HEK293T (cell line): ENCODE measurements around the gene FAM13C.

Experiments used
- FOXA1 ChIP-seq: fragments of 450-650 bp; IDR thresholded peaks from 2 replicates; pipeline ENCODE4 v1.6.1; 2016; ENCODE audit warnings: mild to moderate bottlenecking
- FOXK2 ChIP-seq: fragments of 450-650 bp; IDR thresholded peaks from 2 replicates; pipeline ENCODE4 v1.6.1; 2016; ENCODE audit warnings: mild to moderate bottlenecking
- FOXM1 ChIP-seq: fragments of 450-650 bp; IDR thresholded peaks from 2 replicates; pipeline ENCODE4 v1.6.1; 2017; ENCODE audit warnings: mild to moderate bottlenecking, borderline replicate concordance
- HDGF ChIP-seq: fragments of 450-650 bp; IDR thresholded peaks from 2 replicates; pipeline ENCODE4 v1.6.1; 2017; ENCODE audit warnings: antibody characterized with exemption, borderline replicate concordance
- SP1 ChIP-seq: fragments of 450-650 bp; IDR thresholded peaks from 2 replicates; pipeline ENCODE4 v1.6.1; 2017
- SUZ12 ChIP-seq: fragments of 450-650 bp; IDR thresholded peaks from 2 replicates; pipeline ENCODE4 v1.6.1; 2016; ENCODE audit warnings: mild to moderate bottlenecking
- TF ChIP-seq, protein P1 (sequence below): fragments of 450-650 bp; IDR thresholded peaks from 2 replicates; pipeline ENCODE4 v1.6.1; 2016

DNA sequence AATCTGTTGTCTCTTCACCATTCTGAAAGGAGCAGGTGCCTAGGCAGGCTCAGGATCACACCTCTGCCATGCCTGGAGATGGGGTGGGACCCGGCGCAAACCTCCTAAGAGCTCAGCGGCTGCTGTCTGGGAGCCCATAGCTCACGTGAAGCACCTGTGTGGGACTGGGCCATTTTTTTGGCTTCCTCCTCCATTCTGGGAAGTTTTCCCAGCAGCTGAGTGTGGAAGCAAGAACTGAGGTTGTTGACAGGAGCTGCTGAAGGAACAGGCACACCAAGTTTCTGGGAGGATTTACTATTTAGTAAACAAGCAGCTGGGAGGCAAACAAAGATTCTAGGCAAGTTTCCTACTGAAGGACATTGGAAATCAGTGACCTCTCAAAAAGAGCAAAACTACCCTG, 77.3 kb downstream of the FAM13C start:
- no peak for TF ChIP-seq FOXA1
- TF ChIP-seq SUZ12: no peak
- TF ChIP-seq HDGF: no peak
- TF ChIP-seq FOXM1: no peak
- no peak for TF ChIP-seq SP1
- no peak for TF ChIP-seq FOXK2
- TF ChIP-seq, protein P1, sequence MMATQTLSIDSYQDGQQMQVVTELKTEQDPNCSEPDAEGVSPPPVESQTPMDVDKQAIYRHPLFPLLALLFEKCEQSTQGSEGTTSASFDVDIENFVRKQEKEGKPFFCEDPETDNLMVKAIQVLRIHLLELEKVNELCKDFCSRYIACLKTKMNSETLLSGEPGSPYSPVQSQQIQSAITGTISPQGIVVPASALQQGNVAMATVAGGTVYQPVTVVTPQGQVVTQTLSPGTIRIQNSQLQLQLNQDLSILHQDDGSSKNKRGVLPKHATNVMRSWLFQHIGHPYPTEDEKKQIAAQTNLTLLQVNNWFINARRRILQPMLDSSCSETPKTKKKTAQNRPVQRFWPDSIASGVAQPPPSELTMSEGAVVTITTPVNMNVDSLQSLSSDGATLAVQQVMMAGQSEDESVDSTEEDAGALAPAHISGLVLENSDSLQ: no peak
